Measurements from ENCODE around the gene ZNF483.

DNA sequence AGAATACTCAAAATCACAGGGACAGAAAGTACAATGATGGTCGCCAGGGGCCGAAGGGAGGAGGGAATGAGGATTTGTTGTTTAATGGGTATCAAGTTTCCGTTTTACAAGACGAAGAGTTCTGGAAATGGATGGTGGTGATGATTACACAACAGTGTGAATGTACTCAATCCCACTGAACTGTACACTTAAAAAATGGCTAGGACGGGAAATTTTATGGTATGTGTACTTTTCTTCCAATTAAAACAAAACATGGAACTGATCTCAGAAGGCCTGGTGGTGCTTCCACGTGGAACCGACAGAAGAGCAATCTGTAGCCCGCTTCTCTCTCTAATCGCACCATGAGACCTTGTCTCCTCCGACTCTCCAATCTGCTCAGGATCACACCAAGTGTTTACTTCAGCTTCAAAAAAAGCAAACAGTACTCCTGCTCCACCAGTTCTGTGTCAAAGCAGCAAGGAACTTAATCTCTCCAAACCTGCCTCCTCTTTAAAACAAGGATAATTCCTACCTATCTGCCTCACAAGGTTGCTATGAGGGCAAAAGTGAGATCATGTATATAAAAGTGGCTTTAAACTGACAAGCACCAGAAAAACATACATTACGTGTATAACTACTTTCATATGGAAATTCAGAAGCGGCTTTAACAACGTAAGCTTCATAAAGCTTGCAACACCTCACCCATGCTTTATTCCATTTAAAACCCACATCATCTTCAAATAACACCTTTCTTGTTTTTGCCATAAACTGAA, 42.9 kb upstream of the ZNF483 start:
- no peak for TF ChIP-seq EZH2 (IDR thresholded peaks at IDR 0.05; ENCODE audit: borderline replicate concordance, low read length)
- TF ChIP-seq, protein P1, sequence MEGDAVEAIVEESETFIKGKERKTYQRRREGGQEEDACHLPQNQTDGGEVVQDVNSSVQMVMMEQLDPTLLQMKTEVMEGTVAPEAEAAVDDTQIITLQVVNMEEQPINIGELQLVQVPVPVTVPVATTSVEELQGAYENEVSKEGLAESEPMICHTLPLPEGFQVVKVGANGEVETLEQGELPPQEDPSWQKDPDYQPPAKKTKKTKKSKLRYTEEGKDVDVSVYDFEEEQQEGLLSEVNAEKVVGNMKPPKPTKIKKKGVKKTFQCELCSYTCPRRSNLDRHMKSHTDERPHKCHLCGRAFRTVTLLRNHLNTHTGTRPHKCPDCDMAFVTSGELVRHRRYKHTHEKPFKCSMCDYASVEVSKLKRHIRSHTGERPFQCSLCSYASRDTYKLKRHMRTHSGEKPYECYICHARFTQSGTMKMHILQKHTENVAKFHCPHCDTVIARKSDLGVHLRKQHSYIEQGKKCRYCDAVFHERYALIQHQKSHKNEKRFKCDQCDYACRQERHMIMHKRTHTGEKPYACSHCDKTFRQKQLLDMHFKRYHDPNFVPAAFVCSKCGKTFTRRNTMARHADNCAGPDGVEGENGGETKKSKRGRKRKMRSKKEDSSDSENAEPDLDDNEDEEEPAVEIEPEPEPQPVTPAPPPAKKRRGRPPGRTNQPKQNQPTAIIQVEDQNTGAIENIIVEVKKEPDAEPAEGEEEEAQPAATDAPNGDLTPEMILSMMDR (IDR thresholded peaks at IDR 0.05; ENCODE audit: low read length), result no peak

Measured in OCI-LY1 (cell line).